Gastroesophageal sphincter (tissue), 4 donors: ENCODE measurements around the gene RNF224. TPM values are rescaled to one million over a fixed set of nuclear protein-coding genes. Genes with fewer than 3 reads are reported as not detected.

Experiments used
- ATAC-seq: fragments of 150-250 bp; one replicate; pipeline ENCODE4 v1.9.1; 2016; ENCODE audit warnings: mild to moderate bottlenecking, moderate library complexity
- H3K27ac ChIP-seq, 4 donors: fragments of 200-600 bp; sonication (generic) in 3 of 4; 1 replicate in 3 of 4; 2 replicates in 1 of 4; pipeline ENCODE4 v1.5.1; 2016 to 2019
- H3K27me3 ChIP-seq: fragments of 200-600 bp; sonication (generic); one replicate; pipeline ENCODE4 v1.5.1; 2019
- H3K36me3 ChIP-seq, 2 donors: fragments of 200-600 bp; sonication (generic); one replicate each; pipeline ENCODE4 v1.5.1; 2019; ENCODE audit warnings: control low read depth in 1 of 2
- H3K4me1 ChIP-seq, 3 donors: fragments of 200-600 bp; sonication (generic); 1 replicate in 2 of 3; 2 replicates in 1 of 3; pipeline ENCODE4 v1.5.1; 2016 to 2019; ENCODE audit warnings: control low read depth in 2 of 3
- H3K4me3 ChIP-seq, 2 donors: fragments of 200-600 bp; sonication (generic); one replicate each; pipeline ENCODE4 v1.5.1; 2019; ENCODE audit warnings: mild to moderate bottlenecking in 1 of 2, moderate library complexity in 1 of 2
- H3K9me3 ChIP-seq, 3 donors: fragments of 200-600 bp; sonication (generic); one replicate each; pipeline ENCODE4 v1.5.1; 2017 to 2019; ENCODE audit warnings: control low read depth in 2 of 3
- CTCF ChIP-seq, 4 experiments: fragments of 200-600 bp in 2 of 4; fragments of 450-650 bp in 2 of 4; sonication (generic) in 1 of 4; IDR thresholded peaks; one replicate each; pipeline ENCODE4 v1.5.1; 2017 to 2019; ENCODE audit warnings: antibody characterized with exemption in 4 of 4, mild to moderate bottlenecking in 2 of 4, moderate library complexity in 2 of 4
- EP300 ChIP-seq: sonication (generic); formaldehyde crosslinking; IDR thresholded peaks from one replicate; pipeline ENCODE4 v1.6.1; 2017; ENCODE audit warnings: antibody characterized with exemption, mild to moderate bottlenecking
- POLR2A ChIP-seq, 2 donors: fragments of 450-650 bp; IDR thresholded peaks; one replicate each; pipeline ENCODE4 v1.6.1; 2017; ENCODE audit warnings: antibody characterized with exemption in 2 of 2, mild to moderate bottlenecking in 2 of 2, moderate library complexity in 1 of 2
- POLR2AphosphoS5 ChIP-seq: sonication (generic); formaldehyde crosslinking; IDR thresholded peaks from one replicate; pipeline ENCODE4 v1.6.1; 2017; ENCODE audit warnings: antibody characterized with exemption
- WGBS, 2 donors: methylation state at CpG; one replicate each; pipeline ENCODE4 v1.1.5; 2018; ENCODE audit warnings: low coverage in 1 of 2; 5-methylcytosine and 5-hydroxymethylcytosine counted together
- total RNA-seq, 4 donors: library from RNA; depleted of rRNA; stranded (reverse); fragments of >200 nt; gene quantifications; one replicate each; pipeline ENCODE4 v1.1.0, GENCODE V29; 2016

Gene RNF224
- total RNA-seq, 4 donors from 2014 or later: 0.57 TPM; not detected in 3

GRCh38 chr9:137213160-137214060 lies 13.9 kb upstream of the RNF224 start:
- Histone ChIP-seq H3K9me3 (no peaks in the 10 kb centered on the region), H3K4me1 (peaks cover 0 to 15% (median 3%) of the 10 kb centered on the region in 3 donors), H3K27ac (no peak overlapping the region), H3K4me3 (no peak overlapping the region), H3K36me3 (peaks cover 0 to 49% of the 10 kb centered on the region in 2 donors), H3K27me3 (no peaks in the 10 kb centered on the region)
- no peak for TF ChIP-seq POLR2A (IDR thresholded peaks at IDR 0.05)
- TF ChIP-seq POLR2AphosphoS5: no peak
- TF ChIP-seq EP300: no peak
- TF ChIP-seq CTCF (IDR thresholded peaks at IDR 0.05): no peak
- no peak for ATAC-seq
- WGBS, 2 donors: 83% methylated on average over 12 of the region's 49 CpGs; no CpG with 5 or more reads in 1 of the 2 donors

DNA sequence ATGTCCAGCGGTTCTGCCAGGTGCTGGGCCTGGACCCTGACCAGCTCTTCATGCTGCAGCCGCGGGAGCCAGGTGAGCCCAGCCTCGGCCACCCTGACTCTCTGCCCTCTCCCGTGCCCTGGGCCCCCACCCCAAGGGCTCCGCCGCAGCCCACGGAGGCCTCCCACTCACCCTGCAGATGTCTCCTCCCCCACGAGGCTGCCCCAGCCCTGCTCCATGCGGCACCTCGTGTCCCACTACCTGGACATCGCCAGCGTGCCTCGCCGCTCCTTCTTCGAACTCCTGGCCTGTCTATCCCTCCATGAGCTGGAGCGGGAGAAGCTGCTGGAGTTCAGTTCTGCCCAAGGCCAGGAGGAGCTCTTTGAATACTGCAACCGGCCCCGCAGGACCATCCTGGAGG lies 12.7 kb upstream of the RNF224 start:
- ATAC-seq: no peak
- Histone ChIP-seq H3K36me3 (peaks cover 0 to 39% of the 10 kb centered on the region in 2 donors), H3K4me1 (peaks cover 0 to 21% (median 3%) of the 10 kb centered on the region in 3 donors), H3K27me3 (no peaks in the 10 kb centered on the region), H3K27ac (no peak overlapping the region), H3K9me3 (no peaks in the 10 kb centered on the region), H3K4me3 (no peak overlapping the region)
- TF ChIP-seq POLR2A (IDR thresholded peaks at IDR 0.05): no peak
- no peak for TF ChIP-seq EP300
- TF ChIP-seq CTCF (IDR thresholded peaks at IDR 0.05): no peak
- TF ChIP-seq POLR2AphosphoS5: no peak
- WGBS, 2 donors: 80 to 96% methylated on average over 3 to 5 of the region's 19 CpGs

DNA sequence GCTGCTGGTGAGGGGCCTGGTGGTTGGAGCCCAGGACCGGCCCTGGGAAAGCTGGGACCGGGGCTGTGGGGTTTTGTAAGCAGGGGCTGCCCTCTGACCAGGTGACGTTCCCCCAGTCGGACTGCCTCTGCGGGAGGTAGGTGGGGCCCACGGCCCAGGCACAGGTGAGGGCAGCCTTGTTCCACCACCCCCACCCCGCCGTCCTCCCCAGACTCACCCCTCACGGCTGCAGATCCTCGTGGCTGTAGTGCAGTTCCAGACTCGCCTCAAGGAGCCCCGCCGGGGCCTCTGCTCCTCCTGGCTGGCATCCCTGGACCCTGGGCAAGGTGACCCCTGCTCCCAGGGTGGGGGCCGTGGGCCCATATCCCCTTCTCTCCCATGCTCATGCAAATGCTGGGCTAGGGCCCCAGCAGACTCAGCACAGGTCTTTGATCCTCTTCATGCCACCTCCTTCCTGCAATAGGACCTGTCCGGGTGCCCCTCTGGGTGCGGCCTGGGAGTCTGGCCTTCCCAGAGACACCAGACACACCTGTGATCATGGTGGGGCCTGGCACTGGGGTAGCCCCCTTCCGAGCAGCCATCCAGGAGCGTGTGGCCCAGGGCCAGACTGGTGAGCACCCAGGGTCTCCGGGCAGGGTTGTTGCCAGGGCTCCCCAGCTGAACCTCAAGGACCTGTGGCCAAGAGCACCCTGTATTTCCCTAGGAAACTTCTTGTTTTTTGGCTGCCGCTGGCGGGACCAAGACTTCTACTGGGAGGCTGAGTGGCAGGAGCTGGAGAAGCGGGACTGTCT lies 11.9 kb upstream of the RNF224 start:
- H3K27ac ChIP-seq: no peak overlapping the region

DNA sequence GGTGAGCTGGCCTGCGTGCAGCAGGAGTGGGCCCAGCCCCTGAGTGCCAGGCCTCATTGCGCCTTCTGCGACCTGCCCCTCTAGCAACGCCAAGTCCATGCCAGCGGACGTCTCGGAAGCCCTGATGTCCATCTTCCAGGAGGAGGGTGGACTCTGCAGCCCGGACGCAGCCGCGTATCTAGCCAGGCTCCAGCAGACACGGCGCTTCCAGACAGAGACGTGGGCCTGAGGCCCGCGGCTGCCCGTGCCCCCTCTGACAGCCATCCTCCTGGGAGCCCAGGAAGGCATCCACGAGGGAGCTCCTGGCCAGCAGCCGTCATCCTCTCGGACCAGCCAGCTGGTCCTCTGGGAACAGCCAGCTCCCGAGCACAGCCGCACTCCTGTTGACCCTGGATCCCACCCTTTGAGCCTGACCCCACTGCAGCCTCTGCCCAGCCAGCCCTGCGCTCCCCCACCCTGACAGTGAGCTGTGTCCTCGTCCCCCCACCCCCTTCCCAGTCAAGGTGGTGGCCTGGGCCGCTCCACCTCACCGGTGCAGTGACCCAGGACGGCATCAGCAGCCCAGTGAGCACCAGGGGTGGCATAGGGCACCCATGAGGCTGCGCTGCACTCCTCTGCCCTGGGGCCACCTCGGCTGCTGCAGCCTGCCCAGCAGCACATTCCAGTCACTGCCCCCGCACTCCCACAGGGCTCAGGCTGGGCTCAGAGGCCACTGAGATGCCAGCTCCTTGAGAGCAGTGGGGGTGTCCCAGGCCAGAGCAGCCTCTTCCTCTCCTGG lies 10.9 kb upstream of the RNF224 start:
- H3K4me3 ChIP-seq: no peak overlapping the region
- H3K4me1 ChIP-seq: peaks cover 0 to 29% (median 5%) of the 10 kb centered on the region in 3 donors
- TF ChIP-seq POLR2A (IDR thresholded peaks at IDR 0.05): no peak
- no peaks in the 10 kb centered on the region for H3K9me3 ChIP-seq
- H3K27ac ChIP-seq: no peak overlapping the region
- no peaks in the 10 kb centered on the region for H3K27me3 ChIP-seq
- H3K36me3 ChIP-seq: peaks cover 0 to 28% of the 10 kb centered on the region in 2 donors
- no peak for ATAC-seq
- 90% methylated on average over 2 of the region's 30 CpGs; no CpG with 5 or more reads in 1 of the 2 donors for WGBS, 2 donors

More for the DNA sequence above, 11.9 kb upstream of the RNF224 start:
- Histone ChIP-seq H3K4me1 (peaks cover 0 to 21% (median 3%) of the 10 kb centered on the region in 3 donors), H3K36me3 (peaks cover 0 to 31% of the 10 kb centered on the region in 2 donors), H3K27me3 (no peaks in the 10 kb centered on the region), H3K4me3 (no peak overlapping the region), H3K9me3 (no peaks in the 10 kb centered on the region)
- no peak for ATAC-seq
- 80% methylated on average over 2 of the region's 22 CpGs; no CpG with 5 or more reads in 1 of the 2 donors for WGBS, 2 donors
- TF ChIP-seq EP300 (no peak), POLR2A (IDR thresholded peaks at IDR 0.05) (no peak), POLR2AphosphoS5 (no peak), CTCF (IDR thresholded peaks at IDR 0.05) (no peak)
